ENCODE measurements around the gene SARDH. TPM values are rescaled to one million over a fixed set of nuclear protein-coding genes. Genes with fewer than 3 reads are reported as not detected.

SARDH gene
- total RNA-seq, 1 donor from 2014 or later = 5.7 TPM

GRCh38 chr9:133641396-133641655, 96.8 kb downstream of the SARDH start:
- H3K36me3 ChIP-seq (ENCODE audit: control insufficient read depth in 3 of 3, insufficient read depth in 3 of 3, low read length in 3 of 3) = no peaks in the 10 kb centered on the region
- H3K9me3 ChIP-seq (ENCODE audit: control insufficient read depth in 3 of 3, low read length in 3 of 3) = no peaks in the 10 kb centered on the region
- H3K27ac ChIP-seq (ENCODE audit: low read depth, low read length) = no peak overlapping the region
- H3K27me3 ChIP-seq (ENCODE audit: control insufficient read depth in 3 of 3, insufficient read depth in 3 of 3, low read length in 3 of 3) = peaks cover 17 to 35% (median 31%) of the 10 kb centered on the region in 3 donors
- H3K4me3 ChIP-seq (ENCODE audit: low read length in 3 of 3) = no peak overlapping the region
- H3K9ac ChIP-seq (ENCODE audit: low read depth in 1 of 3, low read length in 3 of 3) = no peak overlapping the region
- H3K4me1 ChIP-seq (ENCODE audit: control insufficient read depth in 3 of 3, insufficient read depth in 3 of 3, low read length in 3 of 3) = peaks cover 0 to 2% (median 0%) of the 10 kb centered on the region in 3 donors

GRCh38 chr9:133640580-133641395, 97.4 kb downstream of the SARDH start:
- H3K4me1 ChIP-seq (ENCODE audit: control insufficient read depth in 3 of 3, insufficient read depth in 3 of 3, low read length in 3 of 3) = peaks cover 0 to 2% (median 0%) of the 10 kb centered on the region in 3 donors
- peaks cover 22 to 36% (median 33%) of the 10 kb centered on the region in 3 donors for H3K27me3 ChIP-seq (ENCODE audit: control insufficient read depth in 3 of 3, insufficient read depth in 3 of 3, low read length in 3 of 3)
- no peak overlapping the region for H3K4me3 ChIP-seq (ENCODE audit: low read length in 3 of 3)
- H3K9ac ChIP-seq (ENCODE audit: low read depth in 1 of 3, low read length in 3 of 3) = no peak overlapping the region
- no peaks in the 10 kb centered on the region for H3K36me3 ChIP-seq (ENCODE audit: control insufficient read depth in 3 of 3, insufficient read depth in 3 of 3, low read length in 3 of 3)
- no peaks in the 10 kb centered on the region for H3K9me3 ChIP-seq (ENCODE audit: control insufficient read depth in 3 of 3, low read length in 3 of 3)
- no peak overlapping the region for H3K27ac ChIP-seq (ENCODE audit: low read depth, low read length)

DNA sequence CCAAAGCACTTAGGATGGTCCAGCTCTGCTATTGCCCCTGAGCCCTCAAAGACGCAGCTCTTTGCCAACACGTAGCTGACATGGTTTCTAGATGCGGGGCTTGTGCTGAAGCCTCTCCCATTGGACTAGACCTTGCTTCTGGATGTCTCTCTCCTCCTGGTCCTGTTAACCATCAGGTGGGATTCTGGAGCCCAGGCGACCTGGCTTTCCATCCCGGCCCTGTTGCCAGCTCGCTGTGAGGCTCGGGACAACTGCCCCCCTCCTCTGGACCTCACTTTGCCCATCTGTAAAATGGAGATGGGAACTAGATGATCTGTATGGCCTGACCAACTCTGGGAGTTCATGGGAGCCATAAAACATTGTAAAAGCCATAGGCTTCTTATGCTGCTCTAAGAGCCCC, 98.0 kb downstream of the SARDH start:
- Histone ChIP-seq H3K27ac (ENCODE audit: low read depth, low read length) (no peak overlapping the region), H3K9me3 (ENCODE audit: control insufficient read depth in 3 of 3, low read length in 3 of 3) (no peaks in the 10 kb centered on the region), H3K4me1 (ENCODE audit: control insufficient read depth in 3 of 3, insufficient read depth in 3 of 3, low read length in 3 of 3) (peaks cover 0 to 2% (median 0%) of the 10 kb centered on the region in 3 donors), H3K27me3 (ENCODE audit: control insufficient read depth in 3 of 3, insufficient read depth in 3 of 3, low read length in 3 of 3) (peaks cover 22 to 39% (median 39%) of the 10 kb centered on the region in 3 donors), H3K4me3 (ENCODE audit: low read length in 3 of 3) (no peak overlapping the region), H3K36me3 (ENCODE audit: control insufficient read depth in 3 of 3, insufficient read depth in 3 of 3, low read length in 3 of 3) (no peaks in the 10 kb centered on the region), H3K9ac (ENCODE audit: low read depth in 1 of 3, low read length in 3 of 3) (no peak overlapping the region)

DNA sequence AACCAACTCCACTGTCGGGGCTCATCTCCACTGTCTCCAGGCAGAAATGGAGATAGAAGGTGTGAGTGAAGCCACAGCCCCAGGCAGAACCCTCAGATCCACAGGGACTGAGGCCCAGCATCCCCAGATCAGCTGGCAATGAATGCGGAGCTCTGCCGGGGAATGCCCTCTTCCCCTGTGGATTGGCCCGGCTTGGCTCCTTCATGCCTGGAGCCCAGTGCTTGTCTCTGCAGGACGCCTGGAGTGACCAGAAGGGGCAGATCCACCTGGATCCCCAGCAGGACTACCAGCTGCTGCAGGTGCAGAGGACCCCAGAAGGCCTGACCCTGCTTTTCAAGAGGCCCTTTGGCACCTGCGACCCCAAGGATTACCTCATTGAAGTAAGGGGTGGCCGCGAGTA, 98.5 kb downstream of the SARDH start:
- Histone ChIP-seq H3K9ac (ENCODE audit: low read depth in 1 of 3, low read length in 3 of 3) (no peak overlapping the region), H3K4me1 (ENCODE audit: control insufficient read depth in 3 of 3, insufficient read depth in 3 of 3, low read length in 3 of 3) (peaks cover 0 to 2% (median 0%) of the 10 kb centered on the region in 3 donors), H3K4me3 (ENCODE audit: low read length in 3 of 3) (no peak overlapping the region), H3K27ac (ENCODE audit: low read depth, low read length) (no peak overlapping the region), H3K27me3 (ENCODE audit: control insufficient read depth in 3 of 3, insufficient read depth in 3 of 3, low read length in 3 of 3) (peaks cover 19 to 44% (median 41%) of the 10 kb centered on the region in 3 donors), H3K36me3 (ENCODE audit: control insufficient read depth in 3 of 3, insufficient read depth in 3 of 3, low read length in 3 of 3) (no peaks in the 10 kb centered on the region), H3K9me3 (ENCODE audit: control insufficient read depth in 3 of 3, low read length in 3 of 3) (no peaks in the 10 kb centered on the region)

GRCh38 chr9:133638711-133639110, 99.4 kb downstream of the SARDH start:
- H3K36me3 ChIP-seq (ENCODE audit: control insufficient read depth in 3 of 3, insufficient read depth in 3 of 3, low read length in 3 of 3) = no peaks in the 10 kb centered on the region
- no peak overlapping the region for H3K9ac ChIP-seq (ENCODE audit: low read depth in 1 of 3, low read length in 3 of 3)
- no peaks in the 10 kb centered on the region for H3K9me3 ChIP-seq (ENCODE audit: control insufficient read depth in 3 of 3, low read length in 3 of 3)
- H3K27me3 ChIP-seq (ENCODE audit: control insufficient read depth in 3 of 3, insufficient read depth in 3 of 3, low read length in 3 of 3) = peaks cover 24 to 50% (median 49%) of the 10 kb centered on the region in 3 donors
- H3K27ac ChIP-seq (ENCODE audit: low read depth, low read length) = no peak overlapping the region
- H3K4me3 ChIP-seq (ENCODE audit: low read length in 3 of 3) = no peak overlapping the region
- H3K4me1 ChIP-seq (ENCODE audit: control insufficient read depth in 3 of 3, insufficient read depth in 3 of 3, low read length in 3 of 3) = peaks cover 0 to 4% (median 0%) of the 10 kb centered on the region in 3 donors

DNA sequence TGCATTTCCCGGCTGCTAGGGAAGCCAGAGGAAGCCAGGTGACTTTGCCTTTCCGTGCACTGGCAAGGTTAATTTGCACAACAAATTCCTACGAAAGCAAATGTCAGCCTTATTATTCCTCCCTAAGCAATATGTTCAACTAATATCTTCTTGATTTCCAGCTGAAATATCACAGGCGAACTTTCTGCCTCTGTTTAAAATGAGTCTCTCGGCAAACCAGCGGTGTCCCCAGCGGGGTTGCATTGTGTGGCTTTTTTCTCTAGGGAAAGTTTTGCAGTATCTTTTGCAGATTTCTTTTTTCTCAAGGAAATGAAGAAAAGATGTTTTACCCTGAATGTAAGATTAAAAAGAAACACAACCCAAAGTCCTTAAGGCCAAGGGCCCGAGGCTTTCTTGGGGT, 100.1 kb downstream of the SARDH start:
- no peak overlapping the region for H3K4me3 ChIP-seq (ENCODE audit: low read length in 3 of 3)
- no peaks in the 10 kb centered on the region for H3K36me3 ChIP-seq (ENCODE audit: control insufficient read depth in 3 of 3, insufficient read depth in 3 of 3, low read length in 3 of 3)
- no peak overlapping the region for H3K9ac ChIP-seq (ENCODE audit: low read depth in 1 of 3, low read length in 3 of 3)
- H3K27me3 ChIP-seq (ENCODE audit: control insufficient read depth in 3 of 3, insufficient read depth in 3 of 3, low read length in 3 of 3) = peaks cover 26 to 54% (median 51%) of the 10 kb centered on the region in 3 donors
- no peak overlapping the region for H3K27ac ChIP-seq (ENCODE audit: low read depth, low read length)
- peaks cover 0 to 4% (median 0%) of the 10 kb centered on the region in 3 donors for H3K4me1 ChIP-seq (ENCODE audit: control insufficient read depth in 3 of 3, insufficient read depth in 3 of 3, low read length in 3 of 3)
- no peaks in the 10 kb centered on the region for H3K9me3 ChIP-seq (ENCODE audit: control insufficient read depth in 3 of 3, low read length in 3 of 3)

DNA sequence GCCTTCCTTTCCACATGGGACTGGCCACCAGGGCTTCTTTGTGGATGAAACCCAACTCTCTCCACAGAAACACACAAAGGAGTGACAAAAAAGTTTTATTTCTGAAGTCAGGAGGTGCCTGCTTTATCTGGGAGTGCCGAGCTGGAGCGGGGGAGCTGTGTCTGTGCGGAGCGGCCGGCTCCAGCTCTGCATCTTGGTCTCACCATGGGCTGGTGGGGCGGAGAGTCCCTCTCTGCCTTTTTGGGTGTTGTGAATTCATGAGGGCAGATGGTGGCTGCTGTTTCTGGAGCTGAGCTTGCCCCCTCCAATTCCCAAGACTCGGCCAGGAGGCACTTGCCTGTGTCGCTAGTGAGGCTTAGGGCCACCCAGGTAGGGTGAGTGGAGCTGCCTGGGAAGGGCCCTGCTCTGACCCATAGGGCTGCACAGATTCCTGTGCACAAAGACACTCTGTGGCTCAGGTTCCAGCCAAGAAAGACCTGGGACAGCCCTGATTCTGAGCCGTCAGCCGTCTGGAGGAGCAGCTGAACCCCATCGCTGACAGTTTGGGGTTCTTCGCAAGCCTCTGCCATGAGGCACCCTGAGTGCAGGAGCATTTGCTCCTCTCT, 100.6 kb downstream of the SARDH start:
- peaks cover 27 to 56% (median 52%) of the 10 kb centered on the region in 3 donors for H3K27me3 ChIP-seq (ENCODE audit: control insufficient read depth in 3 of 3, insufficient read depth in 3 of 3, low read length in 3 of 3)
- H3K9me3 ChIP-seq (ENCODE audit: control insufficient read depth in 3 of 3, low read length in 3 of 3) = no peaks in the 10 kb centered on the region

GRCh38 chr9:133636902-133637301, 101.2 kb downstream of the SARDH start:
- no peak overlapping the region for H3K4me3 ChIP-seq (ENCODE audit: low read length in 3 of 3)
- peaks cover 0 to 3% (median 0%) of the 10 kb centered on the region in 3 donors for H3K4me1 ChIP-seq (ENCODE audit: control insufficient read depth in 3 of 3, insufficient read depth in 3 of 3, low read length in 3 of 3)
- no peak overlapping the region for H3K27ac ChIP-seq (ENCODE audit: low read depth, low read length)
- H3K36me3 ChIP-seq (ENCODE audit: control insufficient read depth in 3 of 3, insufficient read depth in 3 of 3, low read length in 3 of 3) = no peaks in the 10 kb centered on the region
- H3K9ac ChIP-seq (ENCODE audit: low read depth in 1 of 3, low read length in 3 of 3) = no peak overlapping the region
- no peaks in the 10 kb centered on the region for H3K9me3 ChIP-seq (ENCODE audit: control insufficient read depth in 3 of 3, low read length in 3 of 3)
- peaks cover 27 to 57% (median 50%) of the 10 kb centered on the region in 3 donors for H3K27me3 ChIP-seq (ENCODE audit: control insufficient read depth in 3 of 3, insufficient read depth in 3 of 3, low read length in 3 of 3)

More for the DNA sequence above, 100.6 kb downstream of the SARDH start:
- H3K27ac ChIP-seq (ENCODE audit: low read depth, low read length) = no peak overlapping the region
- no peaks in the 10 kb centered on the region for H3K36me3 ChIP-seq (ENCODE audit: control insufficient read depth in 3 of 3, insufficient read depth in 3 of 3, low read length in 3 of 3)
- no peak overlapping the region for H3K4me3 ChIP-seq (ENCODE audit: low read length in 3 of 3)
- H3K4me1 ChIP-seq (ENCODE audit: control insufficient read depth in 3 of 3, insufficient read depth in 3 of 3, low read length in 3 of 3) = peaks cover 0 to 3% (median 0%) of the 10 kb centered on the region in 3 donors
- H3K9ac ChIP-seq (ENCODE audit: low read depth in 1 of 3, low read length in 3 of 3) = no peak overlapping the region

- H3K9me3 ChIP-seq (ENCODE audit: control insufficient read depth in 3 of 3, low read length in 3 of 3) = no peaks in the 10 kb centered on the region
- no peaks in the 10 kb centered on the region for H3K36me3 ChIP-seq (ENCODE audit: control insufficient read depth in 3 of 3, insufficient read depth in 3 of 3, low read length in 3 of 3)
- H3K4me3 ChIP-seq (ENCODE audit: low read length in 3 of 3) = no peak within 1 kb of the TSS
- H3K4me1 ChIP-seq (ENCODE audit: control insufficient read depth in 3 of 3, insufficient read depth in 3 of 3, low read length in 3 of 3) = peaks cover 0 to 3% (median 0%) of the 10 kb centered on the region in 3 donors
- no peak within 1 kb of the TSS for H3K27ac ChIP-seq (ENCODE audit: low read depth, low read length)
- no peak within 1 kb of the TSS for H3K9ac ChIP-seq (ENCODE audit: low read depth in 1 of 3, low read length in 3 of 3)
- H3K27me3 ChIP-seq (ENCODE audit: control insufficient read depth in 3 of 3, insufficient read depth in 3 of 3, low read length in 3 of 3) = peaks cover 27 to 53% (median 51%) of the 10 kb centered on the region in 3 donors
These were observed 102.3 kb downstream of the SARDH start, which contains the start of gene DBH for GRCh38 chr9:133635533-133636531. Gene DBH, plus strand, starts transcription at chr9:133636363. Its CDS starts 9 bp downstream, at chr9:133636372.
